K562 (cell line): Measurements from ENCODE around the gene RCL1. TPM values are rescaled to one million over a fixed set of nuclear protein-coding genes. Genes with fewer than 3 reads are reported as not detected.

Experiments
- ATAC-seq: fragments of 200-7000 bp; cut with Tn5 transposase; 3 replicates; pipeline ENCODE4 v1.9.1; 2020; ENCODE audit warnings: moderate library complexity
- BruUV-seq: library from RNA; stranded (reverse); fragments of 400-500 nt; replicated peaks from 2 replicates; lab custom pipeline; 2021; lab: Mats Ljungman, UMichigan
- CTCF ChIA-PET: fragments of 300-600 bp; formaldehyde crosslinking; extraction: SDS; loops from one replicate; lab custom pipeline; 2021; ENCODE audit warnings: low intra/inter-chr PET ratio; lab: Yijun Ruan, JAX
- POLR2A ChIA-PET: fragments of 300-600, 350-650 bp; sonication (Branson Sonifier 250); formaldehyde crosslinking; extraction: SDS; loops from one replicate; lab custom pipeline; 2021; ENCODE audit warnings: antibody characterized with exemption, inconsistent platforms; lab: Yijun Ruan, JAX
- DNase-seq, 4 experiments: peaks; one replicate each; pipeline versions ENCODE4 v3.0.0 to v3.0.0-alpha.2; 2011 to 2018; ENCODE audit warnings: low spot score in 3 of 4, mixed read lengths in 3 of 4; ENCODE audit errors: extremely low read depth in 1 of 4
- FAIRE-seq: peaks from 2 replicates; lab custom pipeline; 2011; peaks lifted over from hg19 to GRCh38; lab: Jason Lieb, UNC
- H2AFZ ChIP-seq: 2 replicates; pipeline ENCODE4 v1.6.0; 2011; ENCODE audit warnings: low read depth, low read length, control low read depth, inconsistent platforms
- H3K27ac ChIP-seq: fragments of 200-600 bp; 3 replicates; pipeline ENCODE4 v1.8.0; 2011; ENCODE audit warnings: low read depth, mild to moderate bottlenecking, control low read depth, inconsistent platforms, low read length, moderate library complexity, mixed read lengths; ENCODE audit errors: extremely low read depth
- H3K27me3 ChIP-seq, 2 experiments: fragments of 300-600 bp in 1 of 2; 2 replicates in 1 of 2; 3 replicates in 1 of 2; pipeline versions ENCODE4 v1.6.0 to v1.8.0; 2011; ENCODE audit warnings: inconsistent platforms in 2 of 2, low read length in 2 of 2, mild to moderate bottlenecking in 1 of 2, mixed read lengths in 1 of 2, moderate library complexity in 1 of 2; ENCODE audit not compliant: control insufficient read depth in 2 of 2, insufficient read depth in 2 of 2
- H3K36me3 ChIP-seq: fragments of 300-600 bp; 3 replicates; pipeline ENCODE4 v1.8.0; 2011; ENCODE audit warnings: mild to moderate bottlenecking, low read length, inconsistent platforms; ENCODE audit not compliant: control insufficient read depth, insufficient read depth
- H3K4me1 ChIP-seq, 2 experiments: fragments of 200-600 bp in 1 of 2; replicated peaks in 1 of 2; 2 replicates in 1 of 2; 3 replicates in 1 of 2; pipeline versions ENCODE4 v1.5.1 to v1.8.0; 2011; ENCODE audit warnings: inconsistent platforms in 2 of 2, low read length in 2 of 2, mild to moderate bottlenecking in 1 of 2, mixed read lengths in 1 of 2, moderate library complexity in 1 of 2; ENCODE audit not compliant: control insufficient read depth in 2 of 2, insufficient read depth in 2 of 2
- H3K4me2 ChIP-seq: 2 replicates; pipeline ENCODE4 v1.6.1; 2011; ENCODE audit warnings: low read length, control low read depth, inconsistent platforms, mixed read lengths; ENCODE audit not compliant: insufficient read depth
- H3K4me3 ChIP-seq: fragments of 200-600 bp; sonication (generic), shearing (Covaris generic); 2 replicates; pipeline ENCODE4 v1.5.1; 2016; ENCODE audit warnings: control low read depth, inconsistent platforms
- H3K79me2 ChIP-seq: fragments of 200-600 bp; 3 replicates; pipeline ENCODE4 v1.8.0; 2011; ENCODE audit warnings: low read length, inconsistent platforms; ENCODE audit not compliant: control insufficient read depth, insufficient read depth
- H3K9ac ChIP-seq, 2 experiments: 2 replicates each; pipeline versions ENCODE4 v1.6.0 to v1.6.1; 2011; ENCODE audit warnings: low read depth in 2 of 2, low read length in 2 of 2, control low read depth in 1 of 2, inconsistent platforms in 1 of 2, mild to moderate bottlenecking in 1 of 2, mixed read lengths in 1 of 2; ENCODE audit not compliant: insufficient read depth in 1 of 2
- H3K9me1 ChIP-seq: one replicate; pipeline ENCODE4 v1.6.0; 2011; ENCODE audit warnings: inconsistent platforms, mild to moderate bottlenecking, low read length, moderate library complexity; ENCODE audit not compliant: control insufficient read depth, insufficient read depth
- H3K9me3 ChIP-seq: replicated peaks from 2 replicates; pipeline ENCODE4 v1.5.1; 2011; ENCODE audit warnings: low read depth, low read length, inconsistent platforms; ENCODE audit not compliant: control insufficient read depth, insufficient read depth
- H4K20me1 ChIP-seq: replicated peaks from 2 replicates; pipeline ENCODE4 v1.6.1; 2011; ENCODE audit warnings: low read length, inconsistent platforms, mixed read lengths; ENCODE audit not compliant: control insufficient read depth, insufficient read depth
- CBFA2T3 ChIP-seq: fragments of 450-650 bp; IDR thresholded peaks from 2 replicates; pipeline ENCODE4 v1.6.1; 2017
- ETS2 ChIP-seq: IDR thresholded peaks from 2 replicates; pipeline ENCODE4 v1.6.1; 2016; ENCODE audit warnings: borderline replicate concordance, missing genetic modification characterization, mild to moderate bottlenecking, moderate library complexity, missing compliant biosample characterization; ENCODE audit not compliant: poor library complexity, severe bottlenecking
- HOXB6 ChIP-seq: fragments of 250-450 bp; sonication (Bioruptor Pico); IDR thresholded peaks from 2 replicates; pipeline ENCODE4 v1.5.1; 2022; ENCODE audit warnings: mild to moderate bottlenecking, borderline replicate concordance
- JUN ChIP-seq, 2 experiments: sonication (generic) in 1 of 2; formaldehyde crosslinking in 1 of 2; IDR thresholded peaks; 2 replicates each; pipeline versions ENCODE4 v1.6.1 to v1.8.0; 2012 to 2022; ENCODE audit warnings: borderline replicate concordance in 2 of 2, mild to moderate bottlenecking in 2 of 2, improper control_type of control experiment in 1 of 2, low read depth in 1 of 2, low read length in 1 of 2, missing genetic modification reagents in 1 of 2
- TFE3 ChIP-seq: fragments of 450-650 bp; formaldehyde crosslinking; IDR thresholded peaks from 2 replicates; pipeline ENCODE4 v1.4.0; 2020; ENCODE audit warnings: mild to moderate bottlenecking, mixed read lengths
- ZNF24 ChIP-seq: fragments of 450-650 bp; IDR thresholded peaks from 2 replicates; pipeline ENCODE4 v1.6.1; 2016
- WGBS: fragments of 100-300 bp; shearing (Covaris generic); methylation state at CpG from one replicate; pipeline ENCODE4 v1.1.6; 2016; ENCODE audit warnings: low coverage, mixed read lengths; ENCODE audit not compliant: insufficient coverage; ENCODE audit errors: missing lambda C conversion rate; 5-methylcytosine and 5-hydroxymethylcytosine counted together
- in situ Hi-C: fragments of 300-500 bp; cut with MboI; formaldehyde crosslinking; loops from 4 replicates; pipeline ENCODE4 v1.15.0; 2018; ENCODE audit warnings: inconsistent platforms, mixed read lengths
- intact Hi-C: fragments of 100-400 bp; cut with micrococcal nuclease; formaldehyde crosslinking; loops from 2 replicates; pipeline ENCODE4 v1.14.2; 2022
- polyA plus RNA-seq, 8 experiments: library from polyadenylated mRNA; depleted of rRNA in 4 of 8; stranded (reverse) in 5 of 8; unstranded in 3 of 8; fragments of >200 nt; fragmentation: Nextera tagmentation in 2 of 8; fragmentation: Illumina TruSeq in 1 of 8; extraction: Ambion mirVana in 2 of 8; extraction: Trizol in 1 of 8; gene quantifications; 2 replicates each; pipeline versions ENCODE4 v1.2.1 to v1.2.3, GENCODE V29; 2011 to 2014; ENCODE audit warnings: inconsistent platforms in 1 of 8, missing spikeins in 1 of 8
- total RNA-seq, 7 experiments: library from RNA; depleted of rRNA in 6 of 7; stranded (reverse); fragments of >200 nt in 6 of 7; fragmentation: Illumina TruSeq in 2 of 7; extraction: Trizol in 2 of 7; gene quantifications; 2 replicates each; pipeline versions ENCODE4 v1.2.1 to v1.2.3, GENCODE V29; 2011 to 2021; ENCODE audit warnings: low replicate concordance in 1 of 7
- TF ChIP-seq, protein P1 (sequence below): fragments of 250-450 bp; sonication (Bioruptor Pico); IDR thresholded peaks from 2 replicates; pipeline ENCODE4 v1.8.0; 2021; ENCODE audit warnings: borderline replicate concordance, mild to moderate bottlenecking, moderate library complexity; ENCODE audit not compliant: poor library complexity, severe bottlenecking

Gene RCL1
- total and polyA plus RNA-seq, 9 of the 15 experiments (the other 6 are each of a cell fraction or from before 2014, with no cell fraction given): 24.0 to 67.7 (median 38.6) TPM

DNA sequence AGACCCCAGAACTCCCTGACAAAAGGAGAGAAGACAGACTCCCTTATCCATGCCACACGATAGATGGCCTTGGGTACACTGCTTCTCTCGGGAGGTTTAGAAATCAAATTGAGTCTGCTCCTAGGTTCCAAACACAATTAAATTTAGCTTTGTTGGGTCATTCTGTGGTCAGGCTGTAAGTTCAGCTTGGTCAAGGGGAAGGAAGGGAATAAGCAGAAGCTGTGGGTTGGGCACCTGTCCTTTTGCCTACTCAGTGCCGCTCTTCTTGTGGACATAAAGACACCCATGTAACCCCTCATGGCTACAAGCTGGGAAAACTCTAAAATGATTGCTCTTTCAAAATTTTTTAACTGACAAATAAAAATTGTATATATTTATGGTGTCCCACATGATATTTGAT, 32.6 kb upstream of the RCL1 start:
- DNase-seq (no peak), ATAC-seq (no peak), FAIRE-seq (no peak)
- no peak for TF ChIP-seq ETS2 (tag)
- TF ChIP-seq CBFA2T3: no peak
- no peak for TF ChIP-seq TFE3 (CRISPR knock-in tag)
- no peak for TF ChIP-seq ZNF24
- no peak for TF ChIP-seq HOXB6 (CRISPR knock-in tag)
- TF ChIP-seq JUN (IDR thresholded peaks at IDR 0.05; ENCODE audit: borderline replicate concordance, low read depth, low read length): no peak
- no peak for TF ChIP-seq JUN (CRISPR knock-in tag; IDR thresholded peaks at IDR 0.05; ENCODE audit: borderline replicate concordance)
- TF ChIP-seq, protein P1, sequence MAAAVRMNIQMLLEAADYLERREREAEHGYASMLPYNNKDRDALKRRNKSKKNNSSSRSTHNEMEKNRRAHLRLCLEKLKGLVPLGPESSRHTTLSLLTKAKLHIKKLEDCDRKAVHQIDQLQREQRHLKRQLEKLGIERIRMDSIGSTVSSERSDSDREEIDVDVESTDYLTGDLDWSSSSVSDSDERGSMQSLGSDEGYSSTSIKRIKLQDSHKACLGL: no peak
- intact Hi-C loops (loop anchor here (5.0 kb wide), 1 partner anchor 667 kb away; no protein-coding TSS in a partner anchor), in situ Hi-C loops (no loop called here)
- Histone ChIP-seq H3K9me1 (no peaks in the 10 kb centered on the region), H3K27me3 (no peaks in the 10 kb centered on the region), H3K4me1 (peaks cover 8 to 12% of the 10 kb centered on the region in 2 experiments; a peak in 4 of 5 replicates), H3K79me2 (no peaks in the 10 kb centered on the region; the same call in 2 of the 3 replicates), H4K20me1 (no peaks in the 10 kb centered on the region), H3K9ac (no peak overlapping the region), H3K36me3 (no peaks in the 10 kb centered on the region), H3K27ac (no peak overlapping the region), H3K9me3 (no peaks in the 10 kb centered on the region), H3K4me3 (no peak overlapping the region), H3K4me2 (no peak overlapping the region), H2AFZ (no peak overlapping the region)
- WGBS: 92% methylated on average over 2 of the region's 3 CpGs
- CTCF ChIA-PET: no interaction called here
- BruUV-seq: no TSS peak
- POLR2A ChIA-PET: interaction anchor here (0.6 to 0.7 kb wide), 2 partner anchors 10 to 933 kb away, joined by 3 to 5 read pairs; no protein-coding TSS in a partner anchor
